K562 treated with DMSO at 1 percent for 12 hours (cell line): ENCODE measurements around the gene REELD1. TPM values are rescaled to one million over a fixed set of nuclear protein-coding genes. Genes with fewer than 3 reads are reported as not detected.

ENCODE experiments used
- total RNA-seq: library from RNA; unstranded; fragments of 300-600 nt; gene quantifications from 2 replicates; pipeline ENCODE4 v1.2.3, GENCODE V29; 2022; ENCODE audit not compliant: insufficient read depth

Gene REELD1
- total RNA-seq = not detected in 2 replicates

GRCh38 chr4:146214238-146214637 is at the start of gene REELD1:
Gene REELD1 (plus strand): TSS chr4:146214538. CDS start chr4:146216953, 2,415 bp downstream.

GRCh38 chr4:146175541-146176453 is 38.5 kb upstream of the REELD1 start, which contains the start of gene LSM6:
Gene LSM6 (plus strand): TSS chr4:146175718. CDS start chr4:146182922, 7,204 bp downstream.

Other genes starting within 250 kb of the REELD1 start
- 35.1 and 41.9 TPM in 2 replicates for gene LSM6, start 38.8 kb upstream of the REELD1 start, total RNA-seq